T-helper 2 cell treated with Interferon-gamma antibody and Interleukin-4, amounts not matched to agents 100 ng/mL and 5 ng/mL, for 36 hours (primary cell): Measurements from ENCODE around the gene NAMPT. TPM values are rescaled to one million over a fixed set of nuclear protein-coding genes. Genes with fewer than 3 reads are reported as not detected.
"Not testable (repeated sequence)": the region's sequence is repeated elsewhere in the genome, so short reads cannot be mapped to it uniquely, and the experiment has no call there.

ENCODE experiments used
- intact Hi-C: fragments of 100-400 bp; cut with micrococcal nuclease; formaldehyde crosslinking; loops from one replicate; pipeline ENCODE4 v1.15.1; 2023
- total RNA-seq: library from RNA; stranded (reverse); gene quantifications from 2 replicates; pipeline ENCODE4 v1.2.3, GENCODE V29; 2022

NAMPT gene
- 69.5 and 75.6 TPM in 2 replicates for total RNA-seq

DNA sequence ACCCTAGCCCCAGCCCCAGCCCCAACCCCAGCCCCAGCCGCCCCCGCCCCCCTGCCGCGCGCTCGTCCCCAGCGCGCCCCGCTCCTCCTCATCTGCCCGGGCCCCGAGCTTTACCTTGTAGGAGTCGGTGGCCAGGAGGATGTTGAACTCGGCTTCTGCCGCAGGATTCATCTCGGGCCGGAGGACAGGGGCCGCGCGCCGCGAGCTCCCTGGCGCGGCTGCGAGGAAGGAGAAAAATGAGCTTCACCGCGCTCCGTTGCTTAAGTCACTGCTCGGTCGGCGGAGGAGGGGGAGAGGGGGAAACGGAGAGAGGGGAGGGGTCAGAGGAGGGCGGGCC lies at the start of gene NAMPT:
Gene NAMPT (minus strand): TSS at position 270 of the 337 bp plus-strand sequence. CDS start 99 bp downstream, at position 171.
- intact Hi-C loops = loop anchor here (1.0 to 5.0 kb wide), 14 partner anchors 24 to 1458 kb away; partner anchors contain the start of genes CCDC71L and SYPL1

DNA sequence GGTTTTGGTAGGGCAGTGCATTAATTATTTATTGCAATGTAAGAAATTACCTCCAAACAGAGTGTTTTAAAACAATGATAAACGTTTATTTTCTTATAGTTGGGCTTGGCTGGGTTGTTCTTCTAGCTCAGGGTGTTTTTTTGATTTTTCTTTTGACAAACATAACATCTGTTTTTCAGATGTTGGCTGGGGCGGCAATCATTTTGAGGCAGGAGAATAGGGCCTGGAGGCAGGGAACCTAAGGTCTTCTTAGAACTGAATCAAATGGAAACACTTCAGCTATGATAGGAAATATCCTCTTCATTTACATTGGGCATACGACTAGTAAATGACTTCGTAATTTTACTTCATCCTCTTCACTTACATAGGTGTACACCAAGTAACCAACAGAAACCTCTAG lies 47.4 kb upstream of the NAMPT start:
- intact Hi-C loops = no loop called here

GRCh38 chr7:106331441-106332175 lies 46.8 kb upstream of the NAMPT start:
- intact Hi-C loops = no loop called here

GRCh38 chr7:106329971-106330733 lies 45.4 kb upstream of the NAMPT start:
- intact Hi-C loops = no loop called here

DNA sequence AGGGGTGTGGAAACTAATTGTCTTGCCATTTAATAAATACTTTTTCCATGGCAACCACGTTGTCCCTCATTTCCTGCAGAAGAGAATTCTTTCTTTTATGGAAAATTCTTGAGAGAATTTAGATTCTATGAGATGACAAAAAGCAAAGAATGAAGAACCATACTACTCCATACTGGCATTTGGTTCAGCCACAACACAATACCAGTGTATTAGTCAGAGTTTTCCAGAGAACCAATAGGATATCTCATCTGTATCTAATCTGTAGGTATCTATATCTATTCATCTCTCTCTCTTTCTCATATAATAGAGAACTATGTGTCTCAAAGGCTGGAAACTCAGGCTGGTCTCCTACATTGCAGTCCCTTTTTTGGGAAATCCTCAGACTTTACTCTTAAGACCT lies 44.6 kb upstream of the NAMPT start:
- intact Hi-C loops = no loop called here

DNA sequence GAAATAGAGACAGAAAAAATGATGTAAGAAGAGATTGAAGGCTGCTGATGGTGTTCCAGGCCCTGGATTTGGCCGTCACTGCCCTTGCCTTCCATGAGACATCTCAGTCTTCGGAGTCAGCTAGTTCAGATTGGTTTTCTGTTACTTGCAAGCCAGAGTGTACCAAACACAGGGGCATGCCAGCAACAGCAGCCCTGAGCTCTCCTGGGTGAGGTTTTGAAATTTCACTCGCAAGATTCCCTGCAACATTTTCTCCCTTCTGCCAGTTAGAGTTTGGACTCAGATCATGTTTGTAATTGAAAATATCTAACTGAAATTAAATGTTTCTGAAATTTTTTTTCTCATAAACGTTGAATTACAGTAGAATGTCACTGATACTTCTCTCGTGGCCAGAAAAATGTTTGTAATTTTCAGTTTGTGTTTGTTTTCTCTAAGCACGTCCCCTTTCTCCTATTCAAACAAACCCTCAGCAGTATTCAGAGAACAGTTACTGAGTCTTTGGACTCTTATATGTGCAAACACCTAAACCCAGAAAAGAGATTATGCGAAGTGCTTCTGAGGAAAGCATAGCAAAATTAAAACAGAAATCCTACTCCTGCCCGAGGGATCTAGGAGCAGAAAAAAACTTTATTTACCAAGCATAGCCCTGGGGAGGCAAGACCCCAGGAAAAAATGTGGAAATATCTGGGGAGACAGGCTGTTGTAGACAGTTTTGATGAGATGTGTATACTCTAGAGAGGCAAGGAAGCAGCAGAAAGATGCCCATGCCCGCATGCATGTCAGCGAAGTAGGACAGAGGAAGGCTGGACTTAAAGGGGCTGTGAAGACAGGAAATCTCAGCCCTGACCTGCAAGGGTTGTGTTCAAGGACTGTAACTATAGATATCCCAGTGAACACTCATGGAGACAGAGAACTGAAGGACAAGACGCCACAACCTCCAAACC lies 43.0 kb upstream of the NAMPT start:
- intact Hi-C loops = no loop called here

DNA sequence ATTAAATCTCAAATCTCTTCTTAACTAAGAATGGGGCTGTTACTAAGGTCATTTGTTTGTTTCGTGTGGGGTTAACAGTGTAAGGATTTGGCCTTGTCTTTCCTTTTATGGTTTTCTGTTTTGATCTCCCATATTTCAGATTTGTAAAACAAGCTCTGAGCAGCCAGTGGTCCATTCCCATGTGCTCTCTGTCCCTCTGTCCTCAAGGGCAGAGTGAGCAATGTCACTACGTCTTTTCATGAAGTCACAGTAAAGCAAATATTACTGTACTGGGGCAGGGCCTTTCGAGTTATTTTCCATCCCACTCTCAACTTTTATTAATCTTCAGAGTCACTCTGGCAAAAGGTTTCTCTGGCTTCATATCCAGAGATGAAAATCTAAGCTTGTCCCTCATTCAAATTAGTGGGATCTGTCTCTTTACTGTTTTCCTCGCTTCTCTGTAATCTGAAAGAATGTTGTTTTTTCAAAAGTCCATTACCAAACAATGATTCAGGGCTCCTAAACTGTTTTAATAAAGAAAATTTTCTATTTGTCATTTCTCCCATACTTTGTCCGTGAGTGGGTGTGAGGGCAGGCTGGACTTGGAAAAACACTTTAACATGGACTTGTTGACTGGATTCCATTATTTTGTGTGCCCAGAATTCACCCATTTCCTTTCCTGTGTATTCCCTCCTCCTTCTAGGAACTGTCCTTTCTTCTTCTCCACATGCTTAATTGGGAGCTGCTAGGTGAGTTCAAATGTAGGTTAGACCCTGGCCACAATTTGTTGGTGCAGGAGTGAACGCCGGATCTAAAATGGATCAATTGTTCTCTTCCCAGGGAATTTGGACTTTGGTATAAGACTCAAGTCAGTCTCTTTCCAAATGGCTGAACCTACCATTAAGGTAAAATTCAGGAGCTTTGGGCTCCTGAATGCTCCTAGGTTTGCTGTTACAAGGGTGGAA lies 42.1 kb upstream of the NAMPT start:
- intact Hi-C loops = no loop called here

GRCh38 chr7:106324509-106324908 lies 39.7 kb upstream of the NAMPT start:
- intact Hi-C loops = not testable (repeated sequence)

DNA sequence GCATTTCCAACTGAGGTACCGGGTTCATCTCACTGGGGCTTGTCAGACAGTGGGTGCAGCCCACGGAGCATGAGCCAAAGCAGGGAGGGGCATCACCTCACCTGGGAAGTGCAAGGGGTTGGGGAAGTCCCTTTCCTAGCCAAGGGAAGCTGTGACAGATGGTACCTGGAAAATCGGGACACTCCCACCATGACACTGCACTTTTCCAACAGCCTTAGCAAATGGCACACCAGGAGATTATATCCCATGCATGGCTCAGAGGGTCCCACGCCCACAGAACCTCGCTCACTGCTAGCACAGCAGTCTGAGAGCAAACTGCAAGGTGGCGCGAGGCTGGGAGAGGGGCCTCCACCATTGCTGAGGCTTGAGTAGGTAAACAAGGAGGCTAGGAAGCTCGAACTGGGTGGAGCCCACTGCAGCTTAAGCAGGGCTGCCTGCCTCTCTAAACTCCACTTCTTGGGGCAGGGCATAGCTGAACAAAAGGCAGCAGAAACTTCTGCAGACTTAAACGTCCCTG lies 35.5 kb upstream of the NAMPT start:
- intact Hi-C loops = not testable (repeated sequence)

DNA sequence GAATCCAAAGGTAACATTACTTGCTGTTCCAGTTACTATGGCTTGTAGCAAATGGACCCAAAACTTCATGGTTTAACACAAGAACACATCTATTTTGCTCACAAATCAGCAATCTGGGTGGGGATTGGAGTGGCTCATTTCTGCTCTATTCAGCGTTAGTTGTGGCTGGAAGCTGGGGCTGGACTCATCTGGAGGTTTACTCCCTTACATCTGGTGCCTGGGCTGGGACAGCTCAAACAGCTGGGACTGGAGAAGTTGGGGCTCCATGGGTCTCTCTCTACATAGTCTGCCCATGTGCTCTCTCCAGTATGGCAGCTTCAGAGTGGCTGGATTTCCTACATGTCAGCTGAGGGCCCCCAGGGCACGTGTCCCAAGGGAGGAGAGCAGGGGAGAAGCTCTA lies 33.7 kb upstream of the NAMPT start:
- intact Hi-C loops = no loop called here

DNA sequence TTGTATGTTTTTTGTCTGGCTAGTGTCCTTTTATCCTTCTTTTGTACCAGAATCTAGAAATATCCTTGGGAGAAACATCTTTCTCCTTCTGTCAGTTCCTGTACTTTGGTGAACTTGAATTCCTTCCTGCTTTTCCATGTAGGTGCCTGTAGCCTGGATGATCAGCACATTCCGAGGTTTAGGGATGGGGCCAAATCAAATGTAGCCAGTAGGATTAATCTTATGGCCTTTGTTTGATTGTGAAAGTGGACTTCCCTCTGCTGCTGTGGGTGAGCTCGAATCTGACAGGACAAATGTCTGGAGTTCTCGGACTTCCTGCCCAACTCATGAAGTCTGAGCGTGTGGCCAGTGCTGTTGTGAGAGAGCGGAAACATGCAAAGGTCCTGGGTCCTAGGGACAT lies 33.2 kb upstream of the NAMPT start:
- intact Hi-C loops = no loop called here

DNA sequence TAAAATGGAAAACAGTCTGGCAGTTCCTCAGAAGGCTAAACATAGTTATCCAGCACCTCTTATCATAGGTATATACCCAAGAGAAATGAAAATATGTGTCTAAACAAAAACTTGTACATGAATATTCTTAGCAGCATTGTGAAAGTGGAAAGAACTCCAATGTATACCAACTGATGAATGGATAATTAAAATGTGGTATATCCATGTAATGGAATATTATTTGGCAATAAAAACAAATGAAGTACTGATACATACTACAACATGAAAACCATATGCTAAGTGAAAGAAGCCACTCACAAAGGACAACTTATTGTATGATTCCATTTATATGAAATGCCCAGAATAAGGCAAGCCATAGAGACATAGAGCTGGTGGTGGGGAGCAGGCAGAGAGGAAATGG lies 32.2 kb upstream of the NAMPT start:
- intact Hi-C loops = no loop called here

- intact Hi-C loops = no loop called here
Measured at GRCh38 chr7:106314875-106315274, 30.1 kb upstream of the NAMPT start.

DNA sequence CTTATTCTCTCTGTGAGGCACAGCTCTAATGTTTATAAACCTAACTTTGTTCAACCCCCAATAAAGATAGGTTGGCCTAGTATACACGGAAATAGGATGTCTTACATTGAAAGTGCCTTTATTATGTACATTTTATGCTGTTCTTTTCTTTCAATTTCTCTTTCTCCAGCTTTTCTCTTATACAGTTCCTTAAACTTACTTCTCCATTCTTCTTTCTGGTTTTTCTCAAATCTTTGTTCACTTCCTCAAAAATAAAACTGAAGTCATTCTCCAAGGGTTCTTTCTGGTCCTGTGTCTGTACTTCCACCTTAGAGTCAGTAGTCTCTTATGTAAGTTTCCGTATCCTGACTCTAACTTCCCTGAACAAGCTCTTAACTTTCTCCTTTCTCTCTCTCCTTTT lies 29.2 kb upstream of the NAMPT start:
- intact Hi-C loops = no loop called here

GRCh38 chr7:106313456-106313901 lies 28.7 kb upstream of the NAMPT start:
- intact Hi-C loops = no loop called here

DNA sequence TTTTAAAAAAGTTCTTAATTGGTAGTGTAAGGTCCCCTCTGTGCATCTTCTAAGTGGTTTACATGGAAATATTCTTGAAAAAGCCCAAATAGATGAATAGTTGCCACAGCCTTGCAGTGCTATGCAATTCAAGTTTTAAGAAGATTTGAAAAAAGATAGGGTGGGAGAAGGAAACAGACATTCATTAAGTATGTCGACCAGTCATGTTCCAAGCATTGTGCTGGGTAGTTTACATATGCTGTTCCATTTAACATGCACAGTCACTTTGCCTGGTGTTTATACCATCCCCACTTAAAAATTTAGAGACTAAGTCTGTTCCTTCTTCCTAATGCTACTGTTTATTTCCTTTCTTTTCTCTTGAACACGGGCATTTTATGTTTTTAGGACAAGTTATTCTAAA lies 28.1 kb upstream of the NAMPT start:
- intact Hi-C loops = no loop called here

DNA sequence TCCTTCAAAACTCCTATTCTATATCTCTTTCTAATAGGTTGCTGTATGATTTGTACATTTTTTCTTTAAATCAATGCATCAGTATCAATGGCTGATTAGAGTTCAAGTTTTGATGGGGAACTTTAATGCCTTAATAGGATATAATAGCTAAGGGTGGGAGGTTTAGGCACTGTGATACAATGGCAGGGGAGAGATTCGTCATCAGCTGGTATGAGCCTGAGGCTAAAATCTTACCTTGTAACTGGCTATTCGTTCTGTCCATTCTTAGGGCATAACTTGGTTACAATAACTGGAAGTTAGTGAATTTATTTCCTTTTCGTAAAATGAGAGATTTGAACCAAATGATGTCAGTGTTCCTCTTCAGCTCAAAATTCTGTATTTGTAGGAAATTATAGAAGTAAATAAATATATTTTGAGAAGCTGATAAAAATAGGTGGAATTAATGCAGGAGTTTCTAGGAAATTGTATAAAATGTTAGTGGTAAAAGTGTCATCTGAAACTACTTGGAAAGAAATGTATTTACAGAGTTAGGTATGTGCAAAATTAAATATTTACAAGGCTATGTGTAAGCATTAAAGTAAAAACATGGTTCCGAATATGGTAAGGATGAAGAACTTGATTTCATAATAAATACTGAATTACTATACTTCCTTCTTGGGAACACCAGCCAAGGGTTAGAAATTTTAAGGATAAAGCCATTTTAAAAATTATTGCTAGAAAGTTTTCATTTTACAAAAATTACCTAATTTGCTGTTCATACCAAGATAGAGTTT lies 27.5 kb upstream of the NAMPT start:
- intact Hi-C loops = no loop called here

DNA sequence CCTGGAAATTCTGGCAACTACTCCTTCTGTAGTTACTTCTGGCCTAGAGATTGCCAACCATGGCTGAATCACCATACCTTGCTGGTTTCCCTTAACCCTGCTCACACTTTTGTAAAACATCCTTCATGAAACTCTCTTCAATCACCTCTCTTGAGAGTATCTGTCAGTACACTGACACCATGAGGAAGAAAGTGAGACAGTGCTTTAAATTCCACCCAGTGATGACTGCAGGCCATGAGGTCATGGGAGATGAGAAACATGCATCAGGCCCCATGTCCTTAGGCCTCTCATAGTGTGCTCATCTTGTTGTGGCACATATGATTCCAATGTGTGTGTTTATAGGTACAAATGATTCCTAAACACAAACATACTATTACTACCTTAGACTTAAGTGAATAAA lies 24.6 kb upstream of the NAMPT start:
- intact Hi-C loops = no loop called here

- intact Hi-C loops = no loop called here
Measured at GRCh38 chr7:106306256-106306655, 21.5 kb upstream of the NAMPT start.

- intact Hi-C loops = no loop called here
Measured at GRCh38 chr7:106305732-106306131, 20.9 kb upstream of the NAMPT start.
